H1 (cell line): Measurements from ENCODE around the gene SNRPB.
"Not testable (repeated sequence)": the region's sequence is repeated elsewhere in the genome, so short reads cannot be mapped to it uniquely, and the experiment has no call there.

ENCODE experiments used
- ATF2 ChIP-seq: IDR thresholded peaks from 2 replicates; pipeline ENCODE4 v1.6.1; 2012; ENCODE audit warnings: low read length, inconsistent platforms
- CREB1 ChIP-seq: IDR thresholded peaks from 2 replicates; pipeline ENCODE4 v1.6.1; 2012; ENCODE audit warnings: inconsistent platforms
- EP300 ChIP-seq, 2 experiments: IDR thresholded peaks; 1 replicate in 1 of 2; 2 replicates in 1 of 2; pipeline ENCODE4 v1.6.1; 2011 to 2012; ENCODE audit warnings: low read depth in 2 of 2, low read length in 2 of 2, mild to moderate bottlenecking in 2 of 2, borderline replicate concordance in 1 of 2, inconsistent platforms in 1 of 2, moderate library complexity in 1 of 2
- JUND ChIP-seq: IDR thresholded peaks from 2 replicates; pipeline ENCODE4 v1.6.1; 2011; ENCODE audit warnings: mild to moderate bottlenecking, improper control_type of control experiment, low read length
- KDM1A ChIP-seq: fragments of 200-600, 300-600 bp; sonication (generic); IDR thresholded peaks from 2 replicates; pipeline ENCODE4 v1.7.1; 2016; ENCODE audit warnings: mild to moderate bottlenecking, low read length, borderline replicate concordance
- POLR2A ChIP-seq, 2 experiments: IDR thresholded peaks; 1 replicate in 1 of 2; 2 replicates in 1 of 2; pipeline ENCODE4 v1.6.1; 2011; ENCODE audit warnings: low read depth in 2 of 2, low read length in 2 of 2, mild to moderate bottlenecking in 2 of 2; ENCODE audit errors: control extremely low read depth in 1 of 2
- POLR2AphosphoS5 ChIP-seq: IDR thresholded peaks from 2 replicates; pipeline ENCODE4 v1.6.1; 2011; ENCODE audit warnings: low read depth, low read length
- SP1 ChIP-seq: IDR thresholded peaks from 2 replicates; pipeline ENCODE4 v1.6.1; 2011; ENCODE audit warnings: low read depth, low read length
- TCF12 ChIP-seq: IDR thresholded peaks from 2 replicates; pipeline ENCODE4 v1.6.1; 2011; ENCODE audit warnings: low read depth, mild to moderate bottlenecking, low read length
- TF ChIP-seq, protein P1 (sequence below), 3 experiments: IDR thresholded peaks; 1 replicate in 2 of 3; 2 replicates in 1 of 3; pipeline versions ENCODE4 v1.5.1 to v1.6.1; 2011; ENCODE audit warnings: low read length in 3 of 3, mild to moderate bottlenecking in 3 of 3, inconsistent platforms in 2 of 3, low read depth in 1 of 3, moderate library complexity in 1 of 3; ENCODE audit not compliant: insufficient read depth in 1 of 3; ENCODE audit errors: control extremely low read depth in 1 of 3

DNA sequence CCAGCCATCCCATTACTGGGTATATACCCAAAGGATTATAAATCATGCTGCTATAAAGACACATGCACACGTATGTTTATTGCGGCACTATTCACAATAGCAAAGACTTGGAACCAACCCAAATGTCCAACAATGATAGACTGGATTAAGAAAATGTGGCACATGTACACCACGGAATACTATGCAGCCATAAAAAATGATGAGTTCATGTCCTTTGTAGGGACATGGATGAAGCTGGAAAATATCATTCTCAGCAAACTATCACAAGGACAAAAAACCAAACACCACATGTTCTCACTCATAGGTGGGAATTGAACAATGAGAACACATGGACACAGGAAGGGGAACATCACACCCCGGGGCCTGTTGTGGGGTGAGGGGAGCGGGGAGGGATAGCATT, 35.8 kb upstream of the SNRPB start:
- TF ChIP-seq EP300 (IDR thresholded peaks at IDR 0.05; ENCODE audit: borderline replicate concordance in 1 of 2, low read depth in 2 of 2, low read length in 2 of 2); TCF12; POLR2A (IDR thresholded peaks at IDR 0.05; ENCODE audit: control extremely low read depth in 1 of 2, low read depth in 2 of 2, low read length in 2 of 2); ATF2; KDM1A; SP1; CREB1; POLR2AphosphoS5; JUND: not testable (repeated sequence)
- TF ChIP-seq, protein P1, sequence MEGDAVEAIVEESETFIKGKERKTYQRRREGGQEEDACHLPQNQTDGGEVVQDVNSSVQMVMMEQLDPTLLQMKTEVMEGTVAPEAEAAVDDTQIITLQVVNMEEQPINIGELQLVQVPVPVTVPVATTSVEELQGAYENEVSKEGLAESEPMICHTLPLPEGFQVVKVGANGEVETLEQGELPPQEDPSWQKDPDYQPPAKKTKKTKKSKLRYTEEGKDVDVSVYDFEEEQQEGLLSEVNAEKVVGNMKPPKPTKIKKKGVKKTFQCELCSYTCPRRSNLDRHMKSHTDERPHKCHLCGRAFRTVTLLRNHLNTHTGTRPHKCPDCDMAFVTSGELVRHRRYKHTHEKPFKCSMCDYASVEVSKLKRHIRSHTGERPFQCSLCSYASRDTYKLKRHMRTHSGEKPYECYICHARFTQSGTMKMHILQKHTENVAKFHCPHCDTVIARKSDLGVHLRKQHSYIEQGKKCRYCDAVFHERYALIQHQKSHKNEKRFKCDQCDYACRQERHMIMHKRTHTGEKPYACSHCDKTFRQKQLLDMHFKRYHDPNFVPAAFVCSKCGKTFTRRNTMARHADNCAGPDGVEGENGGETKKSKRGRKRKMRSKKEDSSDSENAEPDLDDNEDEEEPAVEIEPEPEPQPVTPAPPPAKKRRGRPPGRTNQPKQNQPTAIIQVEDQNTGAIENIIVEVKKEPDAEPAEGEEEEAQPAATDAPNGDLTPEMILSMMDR (IDR thresholded peaks at IDR 0.05; ENCODE audit: control extremely low read depth in 1 of 3, insufficient read depth in 1 of 3, low read depth in 1 of 3, low read length in 3 of 3): not testable (repeated sequence)
